HepG2 (cell line): Measurements from ENCODE around the gene PLXNA3. TPM values are rescaled to one million over a fixed set of nuclear protein-coding genes. Genes with fewer than 3 reads are reported as not detected.

Experiments used
- AKAP8 ChIP-seq: sonication (generic); formaldehyde crosslinking; IDR thresholded peaks from 2 replicates; pipeline ENCODE4 v1.5.1; 2020; ENCODE audit warnings: mild to moderate bottlenecking, missing genetic modification reagents
- ARID2 ChIP-seq: sonication (generic); formaldehyde crosslinking; IDR thresholded peaks from 2 replicates; pipeline ENCODE4 v1.8.1; 2022; ENCODE audit warnings: mild to moderate bottlenecking, missing genetic modification reagents, borderline replicate concordance
- ASH2L ChIP-seq: fragments of 300-600, 200-600 bp; sonication (generic); IDR thresholded peaks from 2 replicates; pipeline ENCODE4 v1.7.0; 2017; ENCODE audit warnings: low read depth, mild to moderate bottlenecking, moderate library complexity, mixed read lengths, low read length; ENCODE audit not compliant: insufficient read length
- DPF2 ChIP-seq: sonication (generic); formaldehyde crosslinking; IDR thresholded peaks from 2 replicates; pipeline ENCODE4 v1.4.0; 2020; ENCODE audit warnings: mild to moderate bottlenecking, low read depth, missing genetic modification reagents, borderline replicate concordance
- FOXC1 ChIP-seq: sonication (generic); formaldehyde crosslinking; IDR thresholded peaks from 2 replicates; pipeline ENCODE4 v1.8.0; 2022; ENCODE audit warnings: mild to moderate bottlenecking, missing genetic modification reagents, borderline replicate concordance
- FOXJ3 ChIP-seq: sonication (generic); formaldehyde crosslinking; IDR thresholded peaks from 2 replicates; pipeline ENCODE4 v1.4.0; 2020; ENCODE audit warnings: missing genetic modification reagents, mild to moderate bottlenecking, borderline replicate concordance
- HMG20B ChIP-seq: conservative IDR thresholded peaks from 2 replicates; pipeline ENCODE4 v1.6.1; 2016; ENCODE audit warnings: missing genetic modification reagents, missing compliant biosample characterization
- KDM3A ChIP-seq: IDR thresholded peaks from 2 replicates; pipeline ENCODE4 v1.6.1; 2018; ENCODE audit warnings: low read depth, missing compliant biosample characterization
- MTA1 ChIP-seq: sonication (generic); formaldehyde crosslinking; IDR thresholded peaks from 2 replicates; pipeline ENCODE4 v1.4.0; 2020; ENCODE audit warnings: missing genetic modification reagents, mild to moderate bottlenecking, borderline replicate concordance
- MXI1 ChIP-seq: IDR thresholded peaks from 3 replicates; pipeline ENCODE4 v1.6.1; 2012; ENCODE audit warnings: low read depth, low read length, inconsistent platforms, borderline replicate concordance
- SIX1 ChIP-seq: sonication (generic); formaldehyde crosslinking; IDR thresholded peaks from 2 replicates; pipeline ENCODE4 v1.4.0; 2020; ENCODE audit warnings: missing genetic modification reagents, borderline replicate concordance
- SYNCRIP ChIP-seq: fragments of 200-400 bp; formaldehyde crosslinking; IDR thresholded peaks from 2 replicates; pipeline ENCODE4 v1.6.1; 2018; ENCODE audit warnings: mild to moderate bottlenecking, low read depth, low read length; ENCODE audit not compliant: insufficient read depth
- ZBTB7A ChIP-seq: sonication (generic); formaldehyde crosslinking; IDR thresholded peaks from 2 replicates; pipeline ENCODE4 v1.8.0; 2022; ENCODE audit warnings: mild to moderate bottlenecking, missing genetic modification reagents
- ZNF274 ChIP-seq: sonication (generic); formaldehyde crosslinking; IDR thresholded peaks from 2 replicates; pipeline ENCODE4 v1.5.1; 2020; ENCODE audit warnings: mild to moderate bottlenecking, missing genetic modification reagents
- ZNF616 ChIP-seq: sonication (generic); formaldehyde crosslinking; IDR thresholded peaks from 2 replicates; pipeline ENCODE4 v1.5.0; 2020; ENCODE audit warnings: low read depth, mild to moderate bottlenecking, missing genetic modification reagents
- polyA plus RNA-seq, 8 experiments: library from polyadenylated mRNA; depleted of rRNA in 3 of 8; stranded (reverse) in 7 of 8; unstranded in 1 of 8; fragments of >200 nt; fragmentation: Illumina TruSeq in 4 of 8; extraction: Trizol in 4 of 8; gene quantifications; 2 replicates each; pipeline versions ENCODE4 v1.2.1 to v1.2.3, GENCODE V29; 2011 to 2016; ENCODE audit warnings: low read depth in 4 of 8, missing spikeins in 1 of 8, mixed read lengths in 1 of 8; ENCODE audit not compliant: insufficient read depth in 1 of 8
- total RNA-seq, 5 experiments: library from RNA; depleted of rRNA; stranded (reverse); fragments of >200 nt; fragmentation: Illumina TruSeq; extraction: Trizol; gene quantifications; 2 replicates each; pipeline ENCODE4 v1.2.3, GENCODE V29; 2016; ENCODE audit warnings: low read depth in 1 of 5
- TF ChIP-seq, protein P1 (sequence below): sonication (generic); formaldehyde crosslinking; IDR thresholded peaks from 2 replicates; pipeline ENCODE4 v1.5.0; 2020; ENCODE audit warnings: mild to moderate bottlenecking, low read depth, missing genetic modification reagents, borderline replicate concordance
- TF ChIP-seq, protein P2 (sequence below): sonication (generic); formaldehyde crosslinking; IDR thresholded peaks from 2 replicates; pipeline ENCODE4 v1.5.1; 2020; ENCODE audit warnings: mild to moderate bottlenecking, moderate library complexity, missing genetic modification reagents
- TF ChIP-seq, protein P3 (sequence below): sonication (generic); formaldehyde crosslinking; IDR thresholded peaks from 2 replicates; pipeline ENCODE4 v1.9.0; 2021; ENCODE audit warnings: missing genetic modification reagents, mild to moderate bottlenecking, borderline replicate concordance
- TF ChIP-seq, protein P4 (sequence below): IDR thresholded peaks from 2 replicates; pipeline ENCODE4 v1.6.1; 2016; ENCODE audit warnings: low read depth, control low read depth
- TF ChIP-seq, protein P5 (sequence below), 2 experiments: fragments of 450-650 bp in 1 of 2; sonication (generic) in 1 of 2; formaldehyde crosslinking; IDR thresholded peaks; 2 replicates each; pipeline versions ENCODE4 v1.5.0 to v1.8.0; 2020 to 2022; ENCODE audit warnings: mild to moderate bottlenecking in 1 of 2, missing genetic modification reagents in 1 of 2
- TF ChIP-seq, protein P6 (sequence below): sonication (generic); formaldehyde crosslinking; IDR thresholded peaks from 2 replicates; pipeline ENCODE4 v1.4.0; 2020; ENCODE audit warnings: missing genetic modification reagents

PLXNA3 gene
- total and polyA plus RNA-seq, 2 of the 13 experiments (the other 11 are each of a cell fraction or from before 2014, with no cell fraction given): 5.8 to 20.6 TPM

DNA sequence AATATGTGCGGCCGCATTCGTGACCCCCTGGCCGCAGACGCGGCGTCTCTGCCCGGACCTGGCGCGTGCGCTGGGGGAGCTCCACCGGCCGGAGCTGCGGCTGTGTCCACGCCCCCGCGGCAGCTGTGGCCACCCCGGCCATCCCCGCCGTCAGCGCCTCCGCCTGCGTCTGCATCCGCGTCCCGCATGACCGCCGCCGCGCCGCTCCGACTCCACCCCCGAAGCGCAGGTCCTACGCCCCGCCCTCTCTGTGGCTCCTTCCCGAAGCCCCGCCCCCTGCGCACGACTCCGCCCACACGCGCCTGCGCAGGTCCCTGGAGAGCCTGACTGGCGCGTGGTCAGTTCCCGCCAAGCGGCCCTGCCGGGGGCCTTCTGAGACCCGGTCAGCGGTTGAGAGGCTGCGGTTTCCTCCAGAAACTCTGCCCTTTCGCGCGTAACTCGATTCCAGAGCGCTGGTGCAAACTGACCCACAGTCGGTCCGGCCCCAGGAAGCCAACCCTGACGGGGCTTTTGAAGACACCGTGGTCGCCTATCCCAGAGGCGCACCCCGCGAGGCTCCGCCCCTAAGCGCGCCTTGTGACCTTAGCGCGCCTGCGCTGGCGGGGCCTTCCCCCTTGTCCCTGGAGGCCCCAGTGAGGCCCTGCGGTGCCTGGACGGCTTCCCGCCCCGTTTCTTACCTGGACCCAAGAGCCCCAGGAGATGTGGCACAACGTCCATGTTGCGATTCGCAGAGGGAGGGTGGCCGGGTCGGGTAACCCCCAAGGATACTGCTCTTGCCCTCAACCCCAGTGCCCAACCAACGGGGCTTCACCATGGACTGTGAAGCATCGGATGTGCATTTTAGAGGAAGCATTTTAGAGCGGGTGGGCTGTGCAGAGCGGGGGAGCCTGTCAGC, 20.9 kb downstream of the PLXNA3 start, which contains the start of gene LAGE3 (continued):
- TF ChIP-seq ZBTB7A (CRISPR knock-in tag): no peak
- TF ChIP-seq HMG20B (CRISPR knock-in tag): no peak
- TF ChIP-seq, protein P1, sequence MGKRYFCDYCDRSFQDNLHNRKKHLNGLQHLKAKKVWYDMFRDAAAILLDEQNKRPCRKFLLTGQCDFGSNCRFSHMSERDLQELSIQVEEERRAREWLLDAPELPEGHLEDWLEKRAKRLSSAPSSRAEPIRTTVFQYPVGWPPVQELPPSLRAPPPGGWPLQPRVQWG (CRISPR knock-in tag): no peak
- TF ChIP-seq, protein P2, sequence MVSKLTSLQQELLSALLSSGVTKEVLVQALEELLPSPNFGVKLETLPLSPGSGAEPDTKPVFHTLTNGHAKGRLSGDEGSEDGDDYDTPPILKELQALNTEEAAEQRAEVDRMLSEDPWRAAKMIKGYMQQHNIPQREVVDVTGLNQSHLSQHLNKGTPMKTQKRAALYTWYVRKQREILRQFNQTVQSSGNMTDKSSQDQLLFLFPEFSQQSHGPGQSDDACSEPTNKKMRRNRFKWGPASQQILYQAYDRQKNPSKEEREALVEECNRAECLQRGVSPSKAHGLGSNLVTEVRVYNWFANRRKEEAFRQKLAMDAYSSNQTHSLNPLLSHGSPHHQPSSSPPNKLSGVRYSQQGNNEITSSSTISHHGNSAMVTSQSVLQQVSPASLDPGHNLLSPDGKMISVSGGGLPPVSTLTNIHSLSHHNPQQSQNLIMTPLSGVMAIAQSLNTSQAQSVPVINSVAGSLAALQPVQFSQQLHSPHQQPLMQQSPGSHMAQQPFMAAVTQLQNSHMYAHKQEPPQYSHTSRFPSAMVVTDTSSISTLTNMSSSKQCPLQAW: no peak
- no peak for TF ChIP-seq ZNF616
- TF ChIP-seq, protein P3, sequence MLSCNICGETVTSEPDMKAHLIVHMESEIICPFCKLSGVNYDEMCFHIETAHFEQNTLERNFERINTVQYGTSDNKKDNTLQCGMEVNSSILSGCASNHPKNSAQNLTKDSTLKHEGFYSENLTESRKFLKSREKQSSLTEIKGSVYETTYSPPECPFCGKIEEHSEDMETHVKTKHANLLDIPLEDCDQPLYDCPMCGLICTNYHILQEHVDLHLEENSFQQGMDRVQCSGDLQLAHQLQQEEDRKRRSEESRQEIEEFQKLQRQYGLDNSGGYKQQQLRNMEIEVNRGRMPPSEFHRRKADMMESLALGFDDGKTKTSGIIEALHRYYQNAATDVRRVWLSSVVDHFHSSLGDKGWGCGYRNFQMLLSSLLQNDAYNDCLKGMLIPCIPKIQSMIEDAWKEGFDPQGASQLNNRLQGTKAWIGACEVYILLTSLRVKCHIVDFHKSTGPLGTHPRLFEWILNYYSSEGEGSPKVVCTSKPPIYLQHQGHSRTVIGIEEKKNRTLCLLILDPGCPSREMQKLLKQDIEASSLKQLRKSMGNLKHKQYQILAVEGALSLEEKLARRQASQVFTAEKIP (CRISPR knock-in tag): no peak
- no peak for TF ChIP-seq FOXJ3 (CRISPR knock-in tag)
- TF ChIP-seq, protein P4, sequence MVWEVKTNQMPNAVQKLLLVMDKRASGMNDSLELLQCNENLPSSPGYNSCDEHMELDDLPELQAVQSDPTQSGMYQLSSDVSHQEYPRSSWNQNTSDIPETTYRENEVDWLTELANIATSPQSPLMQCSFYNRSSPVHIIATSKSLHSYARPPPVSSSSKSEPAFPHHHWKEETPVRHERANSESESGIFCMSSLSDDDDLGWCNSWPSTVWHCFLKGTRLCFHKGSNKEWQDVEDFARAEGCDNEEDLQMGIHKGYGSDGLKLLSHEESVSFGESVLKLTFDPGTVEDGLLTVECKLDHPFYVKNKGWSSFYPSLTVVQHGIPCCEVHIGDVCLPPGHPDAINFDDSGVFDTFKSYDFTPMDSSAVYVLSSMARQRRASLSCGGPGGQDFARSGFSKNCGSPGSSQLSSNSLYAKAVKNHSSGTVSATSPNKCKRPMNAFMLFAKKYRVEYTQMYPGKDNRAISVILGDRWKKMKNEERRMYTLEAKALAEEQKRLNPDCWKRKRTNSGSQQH (CRISPR knock-in tag): no peak
- TF ChIP-seq SYNCRIP: no peak
- TF ChIP-seq MXI1: peak; percentile 70; the same call in 1 of the 3 replicates
- no peak for TF ChIP-seq KDM3A
- TF ChIP-seq, protein P5, sequence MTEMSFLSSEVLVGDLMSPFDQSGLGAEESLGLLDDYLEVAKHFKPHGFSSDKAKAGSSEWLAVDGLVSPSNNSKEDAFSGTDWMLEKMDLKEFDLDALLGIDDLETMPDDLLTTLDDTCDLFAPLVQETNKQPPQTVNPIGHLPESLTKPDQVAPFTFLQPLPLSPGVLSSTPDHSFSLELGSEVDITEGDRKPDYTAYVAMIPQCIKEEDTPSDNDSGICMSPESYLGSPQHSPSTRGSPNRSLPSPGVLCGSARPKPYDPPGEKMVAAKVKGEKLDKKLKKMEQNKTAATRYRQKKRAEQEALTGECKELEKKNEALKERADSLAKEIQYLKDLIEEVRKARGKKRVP (CRISPR knock-in tag; IDR thresholded peaks at IDR 0.05): no peak
- no peak for TF ChIP-seq DPF2 (CRISPR knock-in tag)
- TF ChIP-seq SIX1 (CRISPR knock-in tag): no peak
- TF ChIP-seq FOXC1 (CRISPR knock-in tag): no peak
- TF ChIP-seq, protein P6, sequence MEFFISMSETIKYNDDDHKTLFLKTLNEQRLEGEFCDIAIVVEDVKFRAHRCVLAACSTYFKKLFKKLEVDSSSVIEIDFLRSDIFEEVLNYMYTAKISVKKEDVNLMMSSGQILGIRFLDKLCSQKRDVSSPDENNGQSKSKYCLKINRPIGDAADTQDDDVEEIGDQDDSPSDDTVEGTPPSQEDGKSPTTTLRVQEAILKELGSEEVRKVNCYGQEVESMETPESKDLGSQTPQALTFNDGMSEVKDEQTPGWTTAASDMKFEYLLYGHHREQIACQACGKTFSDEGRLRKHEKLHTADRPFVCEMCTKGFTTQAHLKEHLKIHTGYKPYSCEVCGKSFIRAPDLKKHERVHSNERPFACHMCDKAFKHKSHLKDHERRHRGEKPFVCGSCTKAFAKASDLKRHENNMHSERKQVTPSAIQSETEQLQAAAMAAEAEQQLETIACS (CRISPR knock-in tag): peak; percentile 50; the same call in 1 of the 2 replicates
- no peak for TF ChIP-seq ASH2L
- TF ChIP-seq ZNF274 (CRISPR knock-in tag): 0 out of 2 replicates have a peak, but pooled peaks have one; percentile 44
- TF ChIP-seq ARID2 (CRISPR knock-in tag): no peak
- no peak for TF ChIP-seq AKAP8
- no peak for TF ChIP-seq MTA1 (CRISPR knock-in tag)
